PC-9 (cell line): ENCODE results near the gene KCNJ16. TPM values are rescaled to one million over a fixed set of nuclear protein-coding genes. Genes with fewer than 3 reads are reported as not detected.

ENCODE experiments used
- BruUV-seq: library from RNA; stranded (reverse); fragments of 400-500 nt; replicated peaks from 2 replicates; lab custom pipeline; 2021; lab: Mats Ljungman, UMichigan
- CTCF ChIA-PET: fragments of 300-600 bp; sonication (Branson Sonifier 250); formaldehyde crosslinking; loops from one replicate; lab custom pipeline; 2022; ENCODE audit warnings: antibody characterized with exemption; lab: Charles Lee
- POLR2A ChIA-PET: fragments of 300-600 bp; sonication (Branson Sonifier 250); formaldehyde crosslinking; loops from one replicate; lab custom pipeline; 2022; ENCODE audit warnings: antibody characterized with exemption; ENCODE audit not compliant: unreplicated experiment; lab: Charles Lee
- DNase-seq, 2 experiments: peaks; one replicate each; pipeline versions ENCODE4 v3.0.0 to v3.0.0-alpha.2; 2015 to 2022; ENCODE audit warnings: mixed read lengths in 1 of 2
- H2AFZ ChIP-seq: fragments of 200-600 bp; sonication (generic); 2 replicates; pipeline ENCODE4 v1.8.1; 2017; ENCODE audit warnings: antibody characterized with exemption
- H3F3A ChIP-seq: fragments of 200-600 bp; sonication (generic); 2 replicates; pipeline ENCODE4 v1.8.1; 2017; ENCODE audit warnings: antibody characterized with exemption, mild to moderate bottlenecking, low read depth; ENCODE audit not compliant: insufficient read depth
- H3K27ac ChIP-seq: fragments of 200-600 bp; sonication (generic); 2 replicates; pipeline ENCODE4 v1.6.1; 2016; ENCODE audit warnings: mixed run types
- H3K27me3 ChIP-seq: fragments of 200-600 bp; sonication (generic); 2 replicates; pipeline ENCODE4 v1.6.1; 2016; ENCODE audit warnings: low read depth, mixed run types; ENCODE audit not compliant: insufficient read depth
- H3K36me3 ChIP-seq: fragments of 200-600 bp; sonication (generic); 2 replicates; pipeline ENCODE4 v1.6.1; 2016; ENCODE audit warnings: low read depth, mixed run types
- H3K4me1 ChIP-seq: fragments of 200-600 bp; sonication (generic); replicated peaks from 2 replicates; pipeline ENCODE4 v1.6.1; 2016; ENCODE audit warnings: mixed run types; ENCODE audit not compliant: insufficient read depth
- H3K4me2 ChIP-seq: fragments of 200-600 bp; sonication (generic); 2 replicates; pipeline ENCODE4 v1.6.1; 2017; ENCODE audit warnings: mixed run types
- H3K4me3 ChIP-seq: fragments of 200-600 bp; sonication (generic); 2 replicates; pipeline ENCODE4 v1.6.1; 2016; ENCODE audit warnings: mixed run types
- H3K79me2 ChIP-seq: fragments of 200-600 bp; sonication (generic); 2 replicates; pipeline ENCODE4 v1.6.1; 2017; ENCODE audit warnings: low read depth, mixed run types
- H3K9me2 ChIP-seq: fragments of 200-600 bp; sonication (generic); 2 replicates; pipeline ENCODE4 v1.8.1; 2017; ENCODE audit warnings: mild to moderate bottlenecking; ENCODE audit not compliant: insufficient read depth
- H3K9me3 ChIP-seq: fragments of 200-600 bp; sonication (generic); 2 replicates; pipeline ENCODE4 v1.8.1; 2016; ENCODE audit warnings: low read depth; ENCODE audit not compliant: insufficient read depth
- H4K20me1 ChIP-seq: fragments of 200-600 bp; sonication (generic); 2 replicates; pipeline ENCODE4 v1.8.1; 2017; ENCODE audit not compliant: insufficient read depth
- EZH2 ChIP-seq: fragments of 200-600 bp; sonication (generic); IDR thresholded peaks from 2 replicates; pipeline ENCODE4 v1.8.0; 2017; ENCODE audit warnings: antibody characterized with exemption, low read depth
- intact Hi-C: fragments of 100-400 bp; cut with micrococcal nuclease; formaldehyde crosslinking; loops from one replicate; pipeline ENCODE4 v1.10.0; 2022; ENCODE audit not compliant: unreplicated experiment
- total RNA-seq: library from RNA; stranded (reverse); gene quantifications from 2 replicates; pipeline ENCODE4 v1.2.3, GENCODE V29; 2021
- TF ChIP-seq, protein P1 (sequence below): fragments of 200-600 bp; sonication (generic); conservative IDR thresholded peaks from 2 replicates; pipeline ENCODE4 v1.6.1; 2017; ENCODE audit warnings: mixed run types, antibody characterized with exemption, mild to moderate bottlenecking, moderate library complexity

Gene KCNJ16
- total RNA-seq, 1 experiment from 2014 or later = not detected

GRCh38 chr17:70034158-70034557 is 40.9 kb upstream of the KCNJ16 start:
- H3F3A ChIP-seq = no peaks in the 10 kb centered on the region
- no peaks in the 10 kb centered on the region for H3K9me2 ChIP-seq
- H3K4me2 ChIP-seq = no peak overlapping the region
- H4K20me1 ChIP-seq = no peaks in the 10 kb centered on the region
- no peak overlapping the region for H3K27ac ChIP-seq
- no peaks in the 10 kb centered on the region for H3K27me3 ChIP-seq
- no peaks in the 10 kb centered on the region for H3K36me3 ChIP-seq
- TF ChIP-seq EZH2 = no peak
- TF ChIP-seq, protein P1, sequence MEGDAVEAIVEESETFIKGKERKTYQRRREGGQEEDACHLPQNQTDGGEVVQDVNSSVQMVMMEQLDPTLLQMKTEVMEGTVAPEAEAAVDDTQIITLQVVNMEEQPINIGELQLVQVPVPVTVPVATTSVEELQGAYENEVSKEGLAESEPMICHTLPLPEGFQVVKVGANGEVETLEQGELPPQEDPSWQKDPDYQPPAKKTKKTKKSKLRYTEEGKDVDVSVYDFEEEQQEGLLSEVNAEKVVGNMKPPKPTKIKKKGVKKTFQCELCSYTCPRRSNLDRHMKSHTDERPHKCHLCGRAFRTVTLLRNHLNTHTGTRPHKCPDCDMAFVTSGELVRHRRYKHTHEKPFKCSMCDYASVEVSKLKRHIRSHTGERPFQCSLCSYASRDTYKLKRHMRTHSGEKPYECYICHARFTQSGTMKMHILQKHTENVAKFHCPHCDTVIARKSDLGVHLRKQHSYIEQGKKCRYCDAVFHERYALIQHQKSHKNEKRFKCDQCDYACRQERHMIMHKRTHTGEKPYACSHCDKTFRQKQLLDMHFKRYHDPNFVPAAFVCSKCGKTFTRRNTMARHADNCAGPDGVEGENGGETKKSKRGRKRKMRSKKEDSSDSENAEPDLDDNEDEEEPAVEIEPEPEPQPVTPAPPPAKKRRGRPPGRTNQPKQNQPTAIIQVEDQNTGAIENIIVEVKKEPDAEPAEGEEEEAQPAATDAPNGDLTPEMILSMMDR = no peak
- intact Hi-C loops = loop anchor here (1.0 kb wide), 1 partner anchor 22 kb away; no protein-coding TSS in a partner anchor
- H3K79me2 ChIP-seq = no peaks in the 10 kb centered on the region
- no peaks in the 10 kb centered on the region for H3K4me1 ChIP-seq
- POLR2A ChIA-PET = no interaction called here
- H3K9me3 ChIP-seq = no peaks in the 10 kb centered on the region
- BruUV-seq = no TSS peak
- H3K4me3 ChIP-seq = no peak overlapping the region
- no peak overlapping the region for H2AFZ ChIP-seq
- no peak for DNase-seq
- CTCF ChIA-PET = no interaction called here

- Histone ChIP-seq H3K27ac (no peak overlapping the region), H3K4me1 (no peaks in the 10 kb centered on the region), H3K27me3 (no peaks in the 10 kb centered on the region), H3K4me3 (no peak overlapping the region), H4K20me1 (no peaks in the 10 kb centered on the region), H3K79me2 (no peaks in the 10 kb centered on the region), H3K4me2 (no peak overlapping the region), H3F3A (no peaks in the 10 kb centered on the region), H2AFZ (no peak overlapping the region), H3K9me3 (no peaks in the 10 kb centered on the region), H3K9me2 (no peaks in the 10 kb centered on the region), H3K36me3 (no peaks in the 10 kb centered on the region)
- POLR2A ChIA-PET = no interaction called here
- DNase-seq = no peak
- TF ChIP-seq EZH2 = no peak
- TF ChIP-seq, protein P1 = no peak
- no TSS peak for BruUV-seq
- intact Hi-C loops = no loop called here
- CTCF ChIA-PET = no interaction called here
Measured at GRCh38 chr17:70037498-70037897, 37.5 kb upstream of the KCNJ16 start.

DNA sequence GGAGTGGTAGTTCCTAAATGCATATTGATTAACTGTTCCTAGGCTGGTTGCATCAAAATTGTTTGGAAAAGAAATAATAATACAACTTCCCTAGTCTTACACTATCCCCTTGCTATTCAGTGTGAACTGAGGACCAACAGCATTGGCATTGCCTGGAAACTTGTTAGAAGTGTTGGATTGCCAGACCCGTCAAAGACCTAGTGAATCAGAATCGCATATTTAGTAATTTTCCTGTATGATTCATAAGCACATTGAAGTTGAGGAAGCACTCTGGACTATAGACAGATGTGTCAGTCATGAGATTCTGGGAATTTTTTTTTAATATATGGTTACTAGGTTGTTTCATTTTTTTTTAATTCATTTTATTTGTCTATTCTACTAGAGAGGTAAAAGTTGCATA is 34.7 kb upstream of the KCNJ16 start:
- Histone ChIP-seq H2AFZ (no peak overlapping the region), H3K27ac (no peak overlapping the region), H3K4me1 (no peaks in the 10 kb centered on the region), H3K4me2 (no peak overlapping the region), H3K27me3 (no peaks in the 10 kb centered on the region), H3K79me2 (no peaks in the 10 kb centered on the region), H4K20me1 (no peaks in the 10 kb centered on the region), H3K36me3 (no peaks in the 10 kb centered on the region), H3K9me2 (0 out of 2 replicates have a peak, but pooled peaks cover 4% of the 10 kb centered on the region), H3K4me3 (no peak overlapping the region), H3F3A (no peaks in the 10 kb centered on the region), H3K9me3 (no peaks in the 10 kb centered on the region)
- intact Hi-C loops = no loop called here
- no TSS peak for BruUV-seq
- CTCF ChIA-PET = no interaction called here
- POLR2A ChIA-PET = no interaction called here
- no peak for DNase-seq
- TF ChIP-seq, protein P1 = no peak
- no peak for TF ChIP-seq EZH2
